Right atrium auricular region (tissue), 2 donors: ENCODE measurements around the gene FBXO36. TPM values are rescaled to one million over a fixed set of nuclear protein-coding genes. Genes with fewer than 3 reads are reported as not detected.
"Not testable (repeated sequence)": the region's sequence is repeated elsewhere in the genome, so short reads cannot be mapped to it uniquely, and the experiment has no call there.

Source experiments
- DNase-seq: peaks from one replicate; pipeline ENCODE4 v3.0.0-alpha.2; 2019; ENCODE audit warnings: low spot score
- H3K27ac ChIP-seq, 2 donors: fragments of 200-600 bp; sonication (generic); 1 replicate in 1 of 2; 2 replicates in 1 of 2; pipeline ENCODE4 v1.5.1; 2016 to 2019
- H3K27me3 ChIP-seq, 2 donors: fragments of 200-600 bp; sonication (generic); one replicate each; pipeline versions ENCODE4 v1.5.1 to v1.6.0; 2017 to 2019
- H3K36me3 ChIP-seq: fragments of 200-600 bp; sonication (generic); one replicate; pipeline ENCODE4 v1.5.1; 2016
- H3K4me1 ChIP-seq, 2 donors: fragments of 200-600 bp; sonication (generic); one replicate each; pipeline versions ENCODE4 v1.5.1 to v1.6.0; 2017 to 2019
- H3K4me3 ChIP-seq, 2 donors: fragments of 200-600 bp; sonication (generic); 1 replicate in 1 of 2; 2 replicates in 1 of 2; pipeline ENCODE4 v1.5.1; 2017 to 2019; ENCODE audit warnings: mild to moderate bottlenecking in 1 of 2, moderate library complexity in 1 of 2
- H3K9me3 ChIP-seq, 2 donors: fragments of 200-600 bp; sonication (generic); one replicate each; pipeline ENCODE4 v1.5.1; 2019
- total RNA-seq, 2 donors: library from RNA; depleted of rRNA; stranded (reverse); fragments of >200 nt; gene quantifications; one replicate each; pipeline ENCODE4 v1.1.0, GENCODE V29; 2016
- TF ChIP-seq, protein P1 (sequence below), 2 donors: fragments of 200-600 bp; sonication (generic); IDR thresholded peaks; one replicate each; pipeline ENCODE4 v1.5.1; 2019; ENCODE audit warnings: antibody characterized with exemption in 2 of 2

The FBXO36 gene
- total RNA-seq, 2 donors from 2014 or later: 0.98 to 1.3 TPM

DNA sequence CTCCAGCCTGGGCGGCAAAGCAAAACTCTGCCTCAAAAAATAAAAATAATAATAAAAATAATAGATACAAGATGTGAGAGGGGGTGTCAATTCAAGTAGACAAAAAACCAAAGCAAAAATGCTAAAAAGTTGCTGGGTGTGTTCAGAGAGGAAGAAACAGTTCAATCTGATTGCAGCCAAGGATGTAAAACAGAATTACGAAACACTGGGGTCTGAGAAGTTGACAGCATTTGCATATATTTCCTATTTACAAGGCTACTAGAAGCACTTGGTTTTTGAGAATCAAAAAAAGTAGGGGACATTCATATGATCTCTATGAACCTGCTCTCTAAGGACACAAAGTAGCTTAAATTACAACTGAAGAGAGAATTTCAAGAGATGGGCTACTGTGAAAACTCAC lies 8.1 kb upstream of the FBXO36 start:
- TF ChIP-seq, protein P1, sequence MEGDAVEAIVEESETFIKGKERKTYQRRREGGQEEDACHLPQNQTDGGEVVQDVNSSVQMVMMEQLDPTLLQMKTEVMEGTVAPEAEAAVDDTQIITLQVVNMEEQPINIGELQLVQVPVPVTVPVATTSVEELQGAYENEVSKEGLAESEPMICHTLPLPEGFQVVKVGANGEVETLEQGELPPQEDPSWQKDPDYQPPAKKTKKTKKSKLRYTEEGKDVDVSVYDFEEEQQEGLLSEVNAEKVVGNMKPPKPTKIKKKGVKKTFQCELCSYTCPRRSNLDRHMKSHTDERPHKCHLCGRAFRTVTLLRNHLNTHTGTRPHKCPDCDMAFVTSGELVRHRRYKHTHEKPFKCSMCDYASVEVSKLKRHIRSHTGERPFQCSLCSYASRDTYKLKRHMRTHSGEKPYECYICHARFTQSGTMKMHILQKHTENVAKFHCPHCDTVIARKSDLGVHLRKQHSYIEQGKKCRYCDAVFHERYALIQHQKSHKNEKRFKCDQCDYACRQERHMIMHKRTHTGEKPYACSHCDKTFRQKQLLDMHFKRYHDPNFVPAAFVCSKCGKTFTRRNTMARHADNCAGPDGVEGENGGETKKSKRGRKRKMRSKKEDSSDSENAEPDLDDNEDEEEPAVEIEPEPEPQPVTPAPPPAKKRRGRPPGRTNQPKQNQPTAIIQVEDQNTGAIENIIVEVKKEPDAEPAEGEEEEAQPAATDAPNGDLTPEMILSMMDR (IDR thresholded peaks at IDR 0.05): no peak
- Histone ChIP-seq H3K27me3 (no peaks in the 10 kb centered on the region), H3K36me3 (peaks cover 3% of the 10 kb centered on the region), H3K27ac (no peak overlapping the region), H3K9me3 (no peaks in the 10 kb centered on the region), H3K4me3 (no peak overlapping the region), H3K4me1 (peaks cover 0 to 64% of the 10 kb centered on the region in 2 donors)
- DNase-seq: no peak

DNA sequence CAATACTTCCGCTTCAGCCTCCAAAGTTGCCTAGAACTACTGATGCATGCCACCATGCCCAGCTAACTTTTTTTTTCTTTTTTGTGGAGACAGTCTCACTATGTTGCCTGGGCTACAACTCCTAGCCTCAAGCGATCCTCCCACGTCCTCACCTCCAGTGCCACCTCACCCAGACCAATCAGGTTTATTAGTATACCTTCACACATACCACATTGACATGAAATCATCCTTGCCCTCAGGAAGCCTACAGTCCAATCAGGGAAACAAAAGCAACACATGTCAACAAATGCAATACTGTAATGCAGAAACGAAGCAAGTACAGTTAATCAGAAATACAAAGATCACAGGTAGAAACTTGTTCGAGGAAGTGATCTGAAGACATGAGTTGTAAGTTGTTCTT lies 4.5 kb upstream of the FBXO36 start:
- DNase-seq: no peak
- Histone ChIP-seq H3K4me3 (no peak overlapping the region), H3K9me3 (no peaks in the 10 kb centered on the region), H3K36me3 (peaks cover 3% of the 10 kb centered on the region), H3K27me3 (no peaks in the 10 kb centered on the region), H3K4me1 (peaks cover 0 to 48% of the 10 kb centered on the region in 2 donors), H3K27ac (no peak overlapping the region)
- TF ChIP-seq, protein P1 (IDR thresholded peaks at IDR 0.05): no peak

DNA sequence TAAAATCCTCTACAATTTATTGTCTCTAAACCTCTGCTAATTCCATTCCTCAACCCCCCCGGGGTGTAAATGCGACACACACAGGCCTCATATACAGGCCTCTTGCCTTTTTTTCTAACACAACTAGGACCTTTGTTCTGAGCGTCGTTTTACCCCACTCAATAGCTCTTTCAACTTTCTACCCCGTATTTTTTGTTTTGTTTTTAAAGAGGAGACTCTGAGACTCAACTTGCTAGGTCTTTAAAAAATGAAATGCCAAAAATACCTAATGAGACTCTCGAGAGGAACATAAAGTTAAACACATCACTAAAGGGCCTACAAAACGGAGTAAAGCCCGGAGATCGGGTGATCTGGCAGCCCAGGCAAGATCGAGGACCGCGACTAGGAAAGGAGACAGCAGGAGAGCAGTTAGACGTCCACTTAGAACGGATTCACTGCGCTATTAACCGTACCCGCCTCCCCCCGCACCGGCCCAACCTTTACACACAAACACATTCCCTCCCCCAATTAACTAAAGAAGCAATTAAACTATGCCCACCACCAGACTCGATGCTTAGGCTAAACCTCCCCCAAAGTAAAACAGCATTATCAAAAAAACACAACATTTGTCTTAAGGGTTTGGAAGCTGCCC lies 2.2 kb upstream of the FBXO36 start:
- Histone ChIP-seq H3K27me3 (no peaks in the 10 kb centered on the region), H3K4me3 (peak overlapping the region; percentile 92 to 98), H3K9me3 (no peaks in the 10 kb centered on the region), H3K4me1 (peaks cover 0 to 34% of the 10 kb centered on the region in 2 donors), H3K27ac (peak overlapping the region; percentile 98 to 99), H3K36me3 (peaks cover 3% of the 10 kb centered on the region)
- TF ChIP-seq, protein P1 (IDR thresholded peaks at IDR 0.05): no peak
- DNase-seq: no peak

DNA sequence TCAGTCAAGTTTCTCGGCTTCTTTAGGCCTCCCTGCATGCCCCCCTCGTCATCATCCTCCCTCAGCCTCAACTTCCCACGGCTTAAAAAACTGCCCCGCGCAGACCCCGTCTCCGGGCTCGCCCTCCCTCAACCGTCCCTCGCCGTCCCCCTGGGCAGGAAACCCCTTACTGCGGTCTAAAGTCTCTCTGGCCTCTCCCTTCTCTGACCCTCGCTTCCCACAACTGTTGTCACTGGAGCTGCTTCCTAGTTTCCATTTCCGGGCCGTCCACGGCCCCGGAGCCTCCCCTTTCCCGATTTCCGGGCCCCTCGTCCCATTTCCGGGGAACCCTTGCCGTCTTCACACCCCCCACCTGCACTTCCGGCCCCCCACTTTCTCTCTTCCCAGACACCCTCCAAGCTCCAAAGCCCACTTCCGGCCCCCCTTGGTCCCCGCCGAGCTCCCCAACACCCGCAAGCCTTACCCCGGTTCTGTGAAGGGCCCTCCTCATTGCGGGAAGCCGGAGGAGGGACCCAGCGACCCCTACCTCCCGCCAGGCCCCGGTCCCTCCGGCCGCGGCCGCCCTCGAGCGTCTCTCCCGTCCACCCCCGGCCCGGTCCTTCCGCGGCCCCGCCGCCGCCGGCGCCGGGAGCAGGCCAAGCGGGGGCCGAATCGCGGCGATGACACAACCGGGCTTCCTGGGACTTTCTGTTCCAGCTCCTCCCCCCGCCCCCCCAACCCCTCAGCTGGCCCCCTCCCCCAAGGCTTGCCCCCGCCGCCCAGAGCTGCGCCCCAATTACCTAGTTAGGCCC lies 1.0 kb upstream of the FBXO36 start:
- TF ChIP-seq, protein P1 (IDR thresholded peaks at IDR 0.05): no peak
- peaks cover 2% of the 10 kb centered on the region for H3K36me3 ChIP-seq
- peak; percentile 71 for DNase-seq
- H3K4me3 ChIP-seq: peak overlapping the region; percentile 92 to 98
- peak overlapping the region; percentile 98 to 99 for H3K27ac ChIP-seq
- H3K9me3 ChIP-seq: no peaks in the 10 kb centered on the region
- no peaks in the 10 kb centered on the region for H3K27me3 ChIP-seq
- H3K4me1 ChIP-seq: peaks cover 0 to 27% of the 10 kb centered on the region in 2 donors

DNA sequence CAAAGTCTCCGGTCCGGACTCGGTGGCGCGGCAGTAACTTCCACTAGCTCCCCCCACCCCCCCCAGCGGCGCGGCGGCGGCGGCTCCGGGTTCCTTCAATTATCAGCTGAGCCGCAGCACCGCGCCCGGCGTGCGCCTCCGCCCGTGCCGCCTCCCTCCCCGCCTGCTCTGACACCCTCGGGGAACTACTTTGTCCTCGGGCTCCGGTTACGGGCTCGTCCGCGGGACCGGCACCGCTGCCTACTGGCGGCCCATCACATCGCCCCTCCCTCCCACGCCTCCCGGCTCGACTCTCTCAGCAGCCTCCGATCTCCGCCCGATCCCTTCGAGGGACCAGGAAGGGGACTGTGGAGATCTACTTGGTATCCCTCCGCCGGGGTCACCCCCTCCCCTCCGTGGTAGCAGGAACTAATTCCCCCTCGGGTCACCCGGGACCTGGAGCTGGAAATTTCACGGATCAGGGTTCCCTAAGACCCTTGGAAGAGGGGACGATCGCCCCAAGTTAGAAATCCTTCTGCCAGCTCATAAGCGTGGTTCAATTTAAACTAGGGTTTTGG lies 333 bp upstream of the FBXO36 start, which contains the start of gene TRIP12:
Gene TRIP12, minus strand, starts transcription at position 118 of the 557 bp plus-strand sequence. CDS start 41,930 bp downstream, outside the sequence.
- peaks cover 0 to 27% of the 10 kb centered on the region in 2 donors for H3K4me1 ChIP-seq
- no peaks in the 10 kb centered on the region for H3K36me3 ChIP-seq

DNA sequence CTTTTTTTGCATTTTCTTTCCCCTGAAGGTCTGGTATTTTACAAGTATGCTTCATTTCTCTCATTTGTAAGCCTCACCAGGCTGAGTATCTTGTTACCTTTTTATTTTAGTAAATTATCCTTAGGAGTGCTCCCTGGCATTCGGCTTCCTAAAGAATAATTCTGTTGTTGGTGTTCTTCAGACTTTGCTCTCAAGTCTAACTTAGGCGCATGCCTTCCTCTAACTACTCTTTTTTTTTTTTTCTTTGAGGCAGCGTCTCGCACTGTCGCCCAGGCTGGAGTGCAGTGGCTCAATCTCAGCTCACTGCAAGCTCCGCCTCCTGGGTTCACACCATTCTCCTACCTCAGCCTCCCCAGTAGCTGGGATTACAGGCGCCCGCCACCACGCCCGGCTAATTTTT lies 2.2 kb downstream of the FBXO36 start:
- not testable (repeated sequence) for H3K9me3 ChIP-seq, H3K27ac ChIP-seq

More for the DNA sequence above, 333 bp upstream of the FBXO36 start, which contains the start of gene TRIP12:
- no peaks in the 10 kb centered on the region for H3K27me3 ChIP-seq
- TF ChIP-seq, protein P1 (IDR thresholded peaks at IDR 0.05): no peak
- H3K27ac ChIP-seq: peak within 1 kb of the TSS; percentile 98 to 99
- peak; percentile 90 for DNase-seq
- H3K4me3 ChIP-seq: peak within 1 kb of the TSS; percentile 92 to 98
- no peaks in the 10 kb centered on the region for H3K9me3 ChIP-seq

More for the DNA sequence above, 2.2 kb downstream of the FBXO36 start:
- H3K36me3 ChIP-seq, H3K4me3 ChIP-seq, DNase-seq, H3K27me3 ChIP-seq: not testable (repeated sequence)
- H3K4me1 ChIP-seq: peaks cover 0 to 19% of the 10 kb centered on the region in 2 donors
